T-cell (primary cell): ENCODE data around the gene SLC25A10. TPM values are rescaled to one million over a fixed set of nuclear protein-coding genes. Genes with fewer than 3 reads are reported as not detected.

ENCODE experiments used
- ATAC-seq, 4 experiments: fragments of 200-7000 bp in 3 of 4; fragments of 150-1000 bp in 1 of 4; cut with Tn5 transposase; replicated peaks in 1 of 4; 1 replicate in 3 of 4; 2 replicates in 1 of 4; pipeline ENCODE4 v1.10.0; 2021; ENCODE audit warnings: moderate library complexity in 3 of 4, mild to moderate bottlenecking in 2 of 4, moderate number of reproducible peaks in 1 of 4
- CTCF ChIA-PET, 2 donors: fragments of 300-600 bp; sonication (Branson Sonifier 250); formaldehyde crosslinking; loops; one replicate each; lab custom pipeline; 2022; ENCODE audit warnings: antibody characterized with exemption in 2 of 2; lab: Charles Lee
- POLR2A ChIA-PET, 2 donors: fragments of 300-600 bp; sonication (Branson Sonifier 250); formaldehyde crosslinking; loops; one replicate each; lab custom pipeline; 2022; ENCODE audit warnings: antibody characterized with exemption in 2 of 2; lab: Charles Lee
- DNase-seq, 35 experiments: peaks; one replicate each; pipeline versions ENCODE4 v3.0.0 to v3.0.0-alpha.2; 2013 to 2023
- H3K27ac ChIP-seq: one replicate; pipeline ENCODE4 v1.5.1; 2013; ENCODE audit warnings: low read length
- H3K27me3 ChIP-seq, 2 experiments: replicated peaks in 1 of 2; 1 replicate in 1 of 2; 2 replicates in 1 of 2; pipeline versions ENCODE4 v1.6.1 to v1.7.0; 2013; ENCODE audit warnings: low read length in 1 of 2, mixed read lengths in 1 of 2; ENCODE audit not compliant: control insufficient read depth in 2 of 2, insufficient read depth in 2 of 2; ENCODE audit errors: extremely low read depth in 1 of 2
- H3K36me3 ChIP-seq, 2 donors: 1 replicate in 1 of 2; 2 replicates in 1 of 2; pipeline versions ENCODE4 v1.6.1 to v1.7.0; 2013; ENCODE audit warnings: low read length in 1 of 2; ENCODE audit not compliant: control insufficient read depth in 2 of 2, insufficient read depth in 1 of 2; ENCODE audit errors: extremely low read depth in 1 of 2
- H3K4me1 ChIP-seq, 2 experiments: 1 replicate in 1 of 2; 2 replicates in 1 of 2; pipeline versions ENCODE4 v1.6.1 to v1.7.0; 2013; ENCODE audit warnings: low read length in 2 of 2, mixed read lengths in 1 of 2; ENCODE audit not compliant: insufficient read depth in 2 of 2, control insufficient read depth in 1 of 2; ENCODE audit errors: extremely low read depth in 1 of 2
- H3K4me3 ChIP-seq, 2 donors: 1 replicate in 1 of 2; 2 replicates in 1 of 2; pipeline versions ENCODE4 v1.5.1 to v1.7.0; 2013; ENCODE audit warnings: mild to moderate bottlenecking in 2 of 2, low read length in 1 of 2, moderate library complexity in 1 of 2; ENCODE audit not compliant: control insufficient read depth in 1 of 2; ENCODE audit errors: extremely low read depth in 1 of 2
- H3K9me3 ChIP-seq: 2 replicates; pipeline ENCODE4 v1.7.0; 2013
- H3K27ac Mint-ChIP-seq, 2 donors: one replicate each; pipeline ENCODE4 v1.8.0; 2020 to 2021; ENCODE audit warnings: mild to moderate bottlenecking in 2 of 2, mixed read lengths in 2 of 2
- H3K27me3 Mint-ChIP-seq, 2 donors: one replicate each; pipeline ENCODE4 v1.8.0; 2021 to 2022; ENCODE audit warnings: mixed read lengths in 2 of 2
- H3K36me3 Mint-ChIP-seq: one replicate; pipeline ENCODE4 v1.8.0; 2021; ENCODE audit warnings: mixed read lengths
- H3K4me1 Mint-ChIP-seq, 3 donors: one replicate each; pipeline ENCODE4 v1.8.0; 2020 to 2022; ENCODE audit warnings: mixed read lengths in 3 of 3, mild to moderate bottlenecking in 1 of 3
- H3K4me3 Mint-ChIP-seq, 3 donors: one replicate each; pipeline ENCODE4 v1.8.0; 2020 to 2022; ENCODE audit warnings: mild to moderate bottlenecking in 3 of 3, mixed read lengths in 3 of 3, moderate library complexity in 3 of 3
- H3K9me3 Mint-ChIP-seq, 3 donors: one replicate each; pipeline ENCODE4 v1.8.0; 2020 to 2022; ENCODE audit warnings: mixed read lengths in 3 of 3
- WGBS: methylation state at CpG from one replicate; pipeline ENCODE4 v1.1.5; 2013; ENCODE audit warnings: missing lambda C conversion rate; ENCODE audit not compliant: insufficient coverage; 5-methylcytosine and 5-hydroxymethylcytosine counted together
- total RNA-seq, 35 experiments: library from RNA in 6 of 35; stranded (reverse) in 6 of 35; fragments of 120-200 nt in 1 of 35; gene quantifications; one replicate each; pipeline versions ENCODE4 v1.2.1 to v1.2.4 and lab custom pipeline; 2013 to 2026

The SLC25A10 gene
- total RNA-seq, 5 donors from 2014 or later (not counting 1 experiment from before 2014, with no cell fraction given) = 3.3 to 8.3 (median 7.4) TPM

GRCh38 chr17:81717049-81717765 lies 5.1 kb downstream of the SLC25A10 start:
- ChIA-PET POLR2A (no interaction called here), CTCF (no interaction called here)
- H3K4me3 Mint-ChIP-seq = no peak overlapping the region
- peaks cover 0 to under 1% of the 10 kb centered on the region in 2 experiments for H3K27me3 ChIP-seq
- WGBS = 95% methylated on average over 24 of the region's 25 CpGs
- H3K9me3 ChIP-seq = no peaks in the 10 kb centered on the region
- ATAC-seq (no peak), DNase-seq (no peak)
- no peaks in the 10 kb centered on the region for H3K27me3 Mint-ChIP-seq
- no peaks in the 10 kb centered on the region for H3K36me3 Mint-ChIP-seq
- no peak overlapping the region for H3K27ac Mint-ChIP-seq
- H3K36me3 ChIP-seq = no peaks in the 10 kb centered on the region
- peaks cover 7 to 18% of the 10 kb centered on the region in 2 experiments for H3K4me1 ChIP-seq
- H3K27ac ChIP-seq = no peak overlapping the region
- peaks cover 5 to 6% (median 6%) of the 10 kb centered on the region in 3 donors for H3K4me1 Mint-ChIP-seq
- H3K4me3 ChIP-seq = no peak overlapping the region
- H3K9me3 Mint-ChIP-seq = no peaks in the 10 kb centered on the region

DNA sequence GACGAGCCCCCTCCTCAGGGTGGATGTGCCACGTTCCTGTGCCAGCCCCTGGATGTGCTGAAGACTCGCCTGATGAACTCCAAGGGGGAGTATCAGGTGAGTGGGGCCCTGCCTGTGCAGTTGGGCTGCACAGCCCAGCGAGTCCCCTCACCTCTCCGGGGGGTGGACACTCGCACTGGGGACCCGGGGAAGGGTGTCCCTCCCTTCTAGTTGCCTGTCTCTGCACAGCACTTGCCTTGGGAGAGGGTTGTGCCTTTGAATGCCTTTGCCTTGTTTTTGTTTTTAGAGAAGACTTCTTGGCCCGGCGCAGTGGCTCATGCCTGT lies 5.6 kb downstream of the SLC25A10 start:
- peaks cover 0 to 6% of the 10 kb centered on the region in 2 experiments for H3K27me3 ChIP-seq
- ATAC-seq (no peak), DNase-seq (no peak)
- Mint-ChIP-seq H3K4me1 (peaks cover 4 to 5% (median 4%) of the 10 kb centered on the region in 3 donors), H3K36me3 (no peaks in the 10 kb centered on the region), H3K9me3 (no peaks in the 10 kb centered on the region), H3K27me3 (no peaks in the 10 kb centered on the region), H3K4me3 (no peak overlapping the region), H3K27ac (no peak overlapping the region)
- 96% methylated on average over 8 of the region's 9 CpGs for WGBS
- H3K27ac ChIP-seq = no peak overlapping the region
- POLR2A ChIA-PET = no interaction called here
- H3K4me3 ChIP-seq = no peak overlapping the region
- peaks cover 5 to 15% of the 10 kb centered on the region in 2 experiments for H3K4me1 ChIP-seq
- no peaks in the 10 kb centered on the region for H3K36me3 ChIP-seq
- H3K9me3 ChIP-seq = no peaks in the 10 kb centered on the region
- CTCF ChIA-PET = no interaction called here

GRCh38 chr17:81719410-81720266 lies 7.6 kb downstream of the SLC25A10 start:
- peaks cover 0 to 7% of the 10 kb centered on the region in 2 donors for H3K27me3 Mint-ChIP-seq
- H3K36me3 Mint-ChIP-seq = no peaks in the 10 kb centered on the region
- WGBS = 96% methylated on average over 23 of the region's 33 CpGs
- H3K4me1 Mint-ChIP-seq = no peaks in the 10 kb centered on the region
- no peak overlapping the region for H3K4me3 ChIP-seq
- CTCF ChIA-PET = no interaction called here
- POLR2A ChIA-PET = no interaction called here
- no peaks in the 10 kb centered on the region for H3K9me3 ChIP-seq
- no peak for ATAC-seq
- H3K27me3 ChIP-seq = peaks cover 2 to 15% of the 10 kb centered on the region in 2 experiments
- H3K4me3 Mint-ChIP-seq = no peak overlapping the region
- H3K4me1 ChIP-seq = no peaks in the 10 kb centered on the region
- H3K36me3 ChIP-seq = no peaks in the 10 kb centered on the region
- H3K27ac ChIP-seq = no peak overlapping the region
- H3K9me3 Mint-ChIP-seq = no peaks in the 10 kb centered on the region
- no peak overlapping the region for H3K27ac Mint-ChIP-seq
- DNase-seq = no peak

- H3K4me3 Mint-ChIP-seq = no peak overlapping the region
- no peaks in the 10 kb centered on the region for H3K9me3 Mint-ChIP-seq
- DNase-seq (no peak), ATAC-seq (no peak)
- H3K36me3 Mint-ChIP-seq = no peaks in the 10 kb centered on the region
- Histone ChIP-seq H3K27ac (no peak overlapping the region), H3K4me1 (no peaks in the 10 kb centered on the region), H3K4me3 (no peak overlapping the region), H3K9me3 (no peaks in the 10 kb centered on the region), H3K27me3 (peaks cover 2 to 23% of the 10 kb centered on the region in 2 experiments), H3K36me3 (no peaks in the 10 kb centered on the region)
- peaks cover 0 to 7% of the 10 kb centered on the region in 2 donors for H3K27me3 Mint-ChIP-seq
- H3K27ac Mint-ChIP-seq = no peak overlapping the region
- 89% methylated on average over 32 of the region's 33 CpGs for whole genome bisulfite sequencing
- POLR2A ChIA-PET = no interaction called here
- CTCF ChIA-PET = no interaction called here
- H3K4me1 Mint-ChIP-seq = no peaks in the 10 kb centered on the region
These were observed 8.4 kb downstream of the SLC25A10 start for GRCh38 chr17:81720267-81721071.

DNA sequence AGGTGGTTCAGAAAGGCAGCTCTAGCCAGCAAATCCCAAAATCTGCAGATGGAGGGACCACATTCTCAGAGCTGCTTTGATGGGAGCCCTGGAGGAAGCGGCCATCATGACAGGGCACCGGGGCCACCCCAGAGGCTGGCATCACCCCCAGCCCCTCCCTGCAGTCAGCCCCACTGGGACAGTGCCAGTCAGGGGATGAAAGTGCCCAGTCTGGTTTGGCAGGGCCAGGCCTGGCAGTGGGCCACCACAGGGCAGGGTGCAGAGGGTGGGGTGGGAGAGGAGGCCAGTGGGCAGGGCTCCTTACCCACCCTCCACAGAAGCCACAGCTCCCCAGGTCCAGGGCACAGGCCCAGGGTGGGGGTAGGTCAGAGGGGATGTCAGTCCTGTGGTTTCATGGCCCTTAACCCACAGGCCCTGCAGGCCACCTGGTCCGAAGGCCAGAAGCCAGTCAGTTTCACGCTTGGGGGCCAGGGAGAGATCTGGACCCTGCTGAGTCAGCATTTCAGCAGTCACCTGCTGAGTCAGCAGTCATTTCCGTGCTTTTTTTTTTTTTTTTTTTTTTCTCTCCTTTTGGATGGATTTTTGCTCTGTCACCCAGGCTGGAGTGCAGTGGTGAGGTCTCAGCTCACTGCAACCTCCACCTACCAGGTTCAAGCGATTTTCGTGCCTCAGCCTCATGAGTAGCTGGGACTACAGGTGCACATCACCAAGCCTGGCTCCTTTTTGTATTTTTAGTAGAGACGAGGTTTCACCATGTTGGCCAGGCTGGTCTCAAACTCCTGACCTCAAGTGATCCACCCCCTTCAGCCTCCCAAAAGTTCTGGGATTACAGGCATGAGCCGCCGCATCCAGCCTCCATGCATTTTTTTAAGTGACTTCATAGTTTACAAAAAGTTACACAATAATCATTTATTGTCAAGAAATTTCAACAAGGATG lies 10.4 kb downstream of the SLC25A10 start:
- Histone ChIP-seq H3K4me1 (no peaks in the 10 kb centered on the region), H3K36me3 (no peaks in the 10 kb centered on the region), H3K4me3 (no peak overlapping the region), H3K9me3 (no peaks in the 10 kb centered on the region), H3K27ac (no peak overlapping the region), H3K27me3 (peaks cover 2 to 38% of the 10 kb centered on the region in 2 experiments)
- ATAC-seq (no peak), DNase-seq (no peak)
- H3K27ac Mint-ChIP-seq = no peak overlapping the region
- ChIA-PET POLR2A (no interaction called here), CTCF (interaction anchor here in 1 of 2 donors (0.7 kb wide), 1 partner anchor 119 kb away, joined by 3 read pairs; no protein-coding TSS in a partner anchor)
- no peak overlapping the region for H3K4me3 Mint-ChIP-seq
- H3K9me3 Mint-ChIP-seq = no peaks in the 10 kb centered on the region
- no peaks in the 10 kb centered on the region for H3K36me3 Mint-ChIP-seq
- WGBS = 66% methylated on average over 6 of the region's 10 CpGs
- peaks cover 3 to 18% of the 10 kb centered on the region in 2 donors for H3K27me3 Mint-ChIP-seq
- H3K4me1 Mint-ChIP-seq = no peaks in the 10 kb centered on the region
